ENCODE data around the gene RNF141. TPM values are rescaled to one million over a fixed set of nuclear protein-coding genes. Genes with fewer than 3 reads are reported as not detected.

The RNF141 gene
- total RNA-seq, 6 experiments from 2014 or later: 41.9 to 55.8 (median 55.1) TPM

DNA sequence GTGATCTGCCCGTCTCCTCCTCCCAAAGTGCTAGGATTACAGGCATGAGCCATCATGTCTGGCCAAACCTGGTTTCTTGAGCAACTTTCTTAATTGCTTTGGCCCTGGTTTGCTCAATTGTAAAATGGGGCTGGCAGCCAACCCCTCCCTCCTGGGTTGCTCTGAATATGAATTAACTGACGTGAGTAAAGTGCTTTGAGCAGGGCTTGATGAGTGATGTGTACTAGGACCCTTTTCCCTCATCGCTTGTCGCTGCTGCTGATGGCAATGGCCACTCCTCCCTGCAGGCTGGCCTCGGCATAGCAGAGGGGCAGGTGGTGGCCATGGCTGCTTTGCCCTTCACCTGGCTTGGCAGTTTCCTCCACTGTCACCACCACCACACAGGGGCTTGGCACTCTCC lies 41.5 kb downstream of the RNF141 start:
- Mint-ChIP-seq H3K36me3 (ENCODE audit: low read depth) (peaks cover 29% of the 10 kb centered on the region), H3K9me3 (no peaks in the 10 kb centered on the region), H3K4me3 (no peak overlapping the region), H3K4me1 (ENCODE audit: low read depth) (no peaks in the 10 kb centered on the region), H3K27ac (no peak overlapping the region), H3K27me3 (ENCODE audit: insufficient read depth) (no peaks in the 10 kb centered on the region; the same call in 1 of the 2 replicates)
- TF ChIP-seq, protein P1, sequence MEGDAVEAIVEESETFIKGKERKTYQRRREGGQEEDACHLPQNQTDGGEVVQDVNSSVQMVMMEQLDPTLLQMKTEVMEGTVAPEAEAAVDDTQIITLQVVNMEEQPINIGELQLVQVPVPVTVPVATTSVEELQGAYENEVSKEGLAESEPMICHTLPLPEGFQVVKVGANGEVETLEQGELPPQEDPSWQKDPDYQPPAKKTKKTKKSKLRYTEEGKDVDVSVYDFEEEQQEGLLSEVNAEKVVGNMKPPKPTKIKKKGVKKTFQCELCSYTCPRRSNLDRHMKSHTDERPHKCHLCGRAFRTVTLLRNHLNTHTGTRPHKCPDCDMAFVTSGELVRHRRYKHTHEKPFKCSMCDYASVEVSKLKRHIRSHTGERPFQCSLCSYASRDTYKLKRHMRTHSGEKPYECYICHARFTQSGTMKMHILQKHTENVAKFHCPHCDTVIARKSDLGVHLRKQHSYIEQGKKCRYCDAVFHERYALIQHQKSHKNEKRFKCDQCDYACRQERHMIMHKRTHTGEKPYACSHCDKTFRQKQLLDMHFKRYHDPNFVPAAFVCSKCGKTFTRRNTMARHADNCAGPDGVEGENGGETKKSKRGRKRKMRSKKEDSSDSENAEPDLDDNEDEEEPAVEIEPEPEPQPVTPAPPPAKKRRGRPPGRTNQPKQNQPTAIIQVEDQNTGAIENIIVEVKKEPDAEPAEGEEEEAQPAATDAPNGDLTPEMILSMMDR (IDR thresholded peaks at IDR 0.05): no peak
- DNase-seq: no peak

- DNase-seq: no peak
- no peaks in the 10 kb centered on the region for H3K9me3 Mint-ChIP-seq
- TF ChIP-seq, protein P1 (IDR thresholded peaks at IDR 0.05): no peak
- no peaks in the 10 kb centered on the region for H3K4me1 Mint-ChIP-seq (ENCODE audit: low read depth)
- H3K36me3 Mint-ChIP-seq (ENCODE audit: low read depth): peaks cover 21% of the 10 kb centered on the region
- no peaks in the 10 kb centered on the region; the same call in 1 of the 2 replicates for H3K27me3 Mint-ChIP-seq (ENCODE audit: insufficient read depth)
- H3K4me3 Mint-ChIP-seq: no peak overlapping the region
- no peak overlapping the region for H3K27ac Mint-ChIP-seq
Observed at GRCh38 chr11:10498426-10499250, 42.3 kb downstream of the RNF141 start.

DNA sequence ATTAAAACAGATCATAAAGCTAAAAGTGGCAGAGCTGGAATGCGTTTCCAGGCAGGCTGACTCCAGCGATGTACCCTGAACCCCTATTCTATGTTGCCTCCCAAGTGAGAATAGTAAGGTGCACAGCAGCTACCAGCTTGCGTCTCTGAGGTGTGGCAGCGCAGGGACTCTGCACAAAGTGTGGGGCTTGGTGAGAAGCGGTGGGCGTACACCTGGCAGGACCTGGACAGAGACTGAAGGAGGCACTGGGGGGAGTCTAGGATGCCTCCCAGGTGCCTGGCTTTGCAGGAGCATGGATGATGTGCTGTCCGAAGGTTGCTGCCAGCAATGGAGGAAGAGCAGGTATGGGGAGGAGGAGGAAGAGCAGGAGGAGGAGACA lies 43.0 kb downstream of the RNF141 start:
- H3K4me3 Mint-ChIP-seq: no peak overlapping the region
- H3K36me3 Mint-ChIP-seq (ENCODE audit: low read depth): peaks cover 22% of the 10 kb centered on the region
- DNase-seq: no peak
- TF ChIP-seq, protein P1 (IDR thresholded peaks at IDR 0.05): no peak
- H3K27ac Mint-ChIP-seq: no peak overlapping the region
- H3K4me1 Mint-ChIP-seq (ENCODE audit: low read depth): no peaks in the 10 kb centered on the region
- H3K27me3 Mint-ChIP-seq (ENCODE audit: insufficient read depth): no peaks in the 10 kb centered on the region; the same call in 1 of the 2 replicates
- no peaks in the 10 kb centered on the region for H3K9me3 Mint-ChIP-seq

DNA sequence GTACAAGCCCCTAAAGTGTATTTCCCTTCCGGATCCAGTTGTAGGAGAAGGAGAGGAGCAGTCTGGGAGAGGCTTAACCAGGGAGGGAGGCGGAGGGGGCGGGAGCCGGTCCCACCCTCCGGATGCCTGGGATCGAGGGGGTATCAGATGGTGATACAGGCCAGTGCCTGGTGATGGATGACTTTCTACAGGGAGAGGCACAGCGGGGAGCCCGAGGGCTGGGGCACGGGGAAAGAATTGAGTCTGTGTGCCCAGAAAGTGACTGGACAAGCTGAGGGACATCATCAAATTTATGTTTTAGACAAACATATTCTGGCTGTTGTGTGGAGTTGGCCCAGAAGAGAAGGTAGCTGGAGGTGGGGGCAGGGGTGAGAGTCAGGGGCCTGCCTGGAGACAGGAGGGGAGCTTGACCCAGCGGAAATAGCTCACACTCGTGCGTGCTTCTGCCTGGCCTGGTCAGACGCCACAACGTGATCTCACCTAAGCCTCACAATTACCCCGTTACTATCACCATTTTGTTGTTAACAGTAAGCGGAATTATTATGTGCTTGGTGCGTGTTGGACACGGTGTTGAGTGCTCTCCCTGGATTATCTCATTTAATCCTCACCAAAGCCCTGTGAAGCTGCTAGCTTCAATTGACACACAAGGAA lies 43.5 kb downstream of the RNF141 start:
- TF ChIP-seq, protein P1 (IDR thresholded peaks at IDR 0.05): no peak
- Mint-ChIP-seq H3K4me3 (no peak overlapping the region), H3K9me3 (no peaks in the 10 kb centered on the region), H3K27me3 (ENCODE audit: insufficient read depth) (no peaks in the 10 kb centered on the region; the same call in 1 of the 2 replicates), H3K36me3 (ENCODE audit: low read depth) (peaks cover 27% of the 10 kb centered on the region), H3K27ac (no peak overlapping the region), H3K4me1 (ENCODE audit: low read depth) (peaks cover 4% of the 10 kb centered on the region; the same call in 1 of the 2 replicates)
- DNase-seq: no peak

DNA sequence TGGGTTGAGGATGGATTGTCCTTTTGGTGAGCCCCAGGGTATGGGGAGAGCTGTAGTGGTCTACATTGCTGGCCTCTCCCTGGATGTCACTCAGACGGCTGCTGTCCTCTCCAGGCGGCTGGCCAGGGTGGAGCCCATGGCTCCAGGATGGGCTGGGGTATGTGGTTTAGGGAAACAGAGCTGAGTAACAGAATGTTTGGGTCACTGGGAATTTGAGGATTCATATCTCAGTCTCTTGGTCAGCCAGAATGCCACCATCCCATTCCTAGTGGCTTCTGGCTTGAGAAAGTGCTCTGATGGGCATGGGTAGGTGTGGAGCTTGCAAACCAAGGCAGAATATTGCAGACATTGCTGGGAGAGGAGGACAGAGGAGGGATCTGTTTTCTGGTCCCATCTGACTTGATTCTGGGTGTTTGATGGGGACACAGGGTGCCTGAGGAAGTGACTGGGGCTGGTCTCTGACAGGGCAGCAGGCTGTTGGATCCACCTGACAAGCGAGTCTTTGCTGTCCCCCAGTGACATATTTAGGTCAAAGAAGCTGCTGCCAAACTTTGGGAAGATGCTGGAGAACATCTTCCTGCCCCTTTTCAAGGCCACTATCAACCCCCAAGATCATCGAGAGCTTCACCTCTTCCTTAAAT lies 44.6 kb downstream of the RNF141 start:
- no peak overlapping the region for H3K27ac Mint-ChIP-seq
- H3K4me1 Mint-ChIP-seq (ENCODE audit: low read depth): peaks cover 14% of the 10 kb centered on the region

More for the DNA sequence above, 44.6 kb downstream of the RNF141 start:
- Mint-ChIP-seq H3K9me3 (no peaks in the 10 kb centered on the region), H3K36me3 (ENCODE audit: low read depth) (peaks cover 38% of the 10 kb centered on the region), H3K4me3 (no peak overlapping the region), H3K27me3 (ENCODE audit: insufficient read depth) (no peaks in the 10 kb centered on the region; the same call in 1 of the 2 replicates)
- TF ChIP-seq, protein P1 (IDR thresholded peaks at IDR 0.05): no peak
- DNase-seq: no peak

Measured in HFFc6 (cell line).